HepG2 (cell line): Measurements from ENCODE around the gene ADAM8. TPM values are rescaled to one million over a fixed set of nuclear protein-coding genes. Genes with fewer than 3 reads are reported as not detected.

Source experiments
- ARID2 ChIP-seq: sonication (generic); formaldehyde crosslinking; IDR thresholded peaks from 2 replicates; pipeline ENCODE4 v1.8.1; 2022; ENCODE audit warnings: mild to moderate bottlenecking, missing genetic modification reagents, borderline replicate concordance
- ARNT2 ChIP-seq: sonication (generic); formaldehyde crosslinking; IDR thresholded peaks from 2 replicates; pipeline ENCODE4 v1.8.0; 2022; ENCODE audit warnings: mild to moderate bottlenecking, low read depth, missing genetic modification reagents, moderate library complexity
- BCL3 ChIP-seq: sonication (generic); formaldehyde crosslinking; IDR thresholded peaks from 2 replicates; pipeline ENCODE4 v1.5.1; 2020; ENCODE audit warnings: mild to moderate bottlenecking, missing genetic modification reagents, moderate library complexity
- CBX1 ChIP-seq: IDR thresholded peaks from one replicate; pipeline ENCODE4 v1.6.1; 2016; ENCODE audit warnings: antibody characterized with exemption, low read depth
- CEBPG ChIP-seq: IDR thresholded peaks from 2 replicates; pipeline ENCODE4 v1.6.1; 2016
- CHD4 ChIP-seq: fragments of 200-600 bp; sonication (generic); IDR thresholded peaks from 2 replicates; pipeline ENCODE4 v1.7.0; 2017; ENCODE audit warnings: mild to moderate bottlenecking, low read length, borderline replicate concordance
- DNMT1 ChIP-seq: sonication (generic); formaldehyde crosslinking; IDR thresholded peaks from 2 replicates; pipeline ENCODE4 v1.5.1; 2020; ENCODE audit warnings: mild to moderate bottlenecking, missing genetic modification reagents
- MAZ ChIP-seq, 2 experiments: sonication (generic) in 1 of 2; formaldehyde crosslinking in 1 of 2; IDR thresholded peaks; 2 replicates each; pipeline versions ENCODE4 v1.5.0 to v1.6.1; 2012 to 2020; ENCODE audit warnings: low read depth in 2 of 2, mild to moderate bottlenecking in 2 of 2, borderline replicate concordance in 1 of 2, improper control_type of control experiment in 1 of 2, low read length in 1 of 2, missing genetic modification reagents in 1 of 2, moderate library complexity in 1 of 2
- NRL ChIP-seq: sonication (generic); formaldehyde crosslinking; IDR thresholded peaks from 2 replicates; pipeline ENCODE4 v1.5.0; 2020; ENCODE audit warnings: missing genetic modification reagents, mild to moderate bottlenecking, moderate library complexity, borderline replicate concordance
- SMAD3 ChIP-seq: sonication (generic); formaldehyde crosslinking; IDR thresholded peaks from 2 replicates; pipeline ENCODE4 v1.4.0; 2020; ENCODE audit warnings: missing genetic modification reagents
- SP2 ChIP-seq: sonication (generic); formaldehyde crosslinking; IDR thresholded peaks from 2 replicates; pipeline ENCODE4 v1.5.1; 2020; ENCODE audit warnings: mild to moderate bottlenecking, missing genetic modification reagents
- TGIF2 ChIP-seq: IDR thresholded peaks from 2 replicates; pipeline ENCODE4 v1.6.1; 2016; ENCODE audit warnings: control low read depth, missing compliant biosample characterization
- ZNF256 ChIP-seq: sonication (generic); formaldehyde crosslinking; conservative IDR thresholded peaks from 2 replicates; pipeline ENCODE4 v1.4.0; 2020; ENCODE audit warnings: missing genetic modification reagents
- ZNF451 ChIP-seq: sonication (generic); formaldehyde crosslinking; IDR thresholded peaks from 2 replicates; pipeline ENCODE4 v1.5.0; 2020; ENCODE audit warnings: mild to moderate bottlenecking, missing genetic modification reagents
- ZNF572 ChIP-seq: sonication (generic); formaldehyde crosslinking; IDR thresholded peaks from 2 replicates; pipeline ENCODE4 v1.5.1; 2020; ENCODE audit warnings: mild to moderate bottlenecking, missing genetic modification reagents
- ZNF670 ChIP-seq: sonication (generic); formaldehyde crosslinking; IDR thresholded peaks from 2 replicates; pipeline ENCODE4 v1.8.0; 2022; ENCODE audit warnings: mild to moderate bottlenecking, missing genetic modification reagents, borderline replicate concordance
- ZNF768 ChIP-seq: sonication (generic); formaldehyde crosslinking; IDR thresholded peaks from 2 replicates; pipeline ENCODE4 v1.4.0; 2020; ENCODE audit warnings: missing genetic modification reagents
- ZNF788 ChIP-seq: sonication (generic); formaldehyde crosslinking; IDR thresholded peaks from 2 replicates; pipeline ENCODE4 v1.5.0; 2020; ENCODE audit warnings: mild to moderate bottlenecking, missing genetic modification reagents, borderline replicate concordance
- ZNF839 ChIP-seq: sonication (generic); formaldehyde crosslinking; IDR thresholded peaks from 2 replicates; pipeline ENCODE4 v1.4.0; 2020; ENCODE audit warnings: missing genetic modification reagents, mild to moderate bottlenecking, borderline replicate concordance
- polyA plus RNA-seq, 8 experiments: library from polyadenylated mRNA; depleted of rRNA in 3 of 8; stranded (reverse) in 7 of 8; unstranded in 1 of 8; fragments of >200 nt; fragmentation: Illumina TruSeq in 4 of 8; extraction: Trizol in 4 of 8; gene quantifications; 2 replicates each; pipeline versions ENCODE4 v1.2.1 to v1.2.3, GENCODE V29; 2011 to 2016; ENCODE audit warnings: low read depth in 4 of 8, missing spikeins in 1 of 8, mixed read lengths in 1 of 8; ENCODE audit not compliant: insufficient read depth in 1 of 8
- total RNA-seq, 5 experiments: library from RNA; depleted of rRNA; stranded (reverse); fragments of >200 nt; fragmentation: Illumina TruSeq; extraction: Trizol; gene quantifications; 2 replicates each; pipeline ENCODE4 v1.2.3, GENCODE V29; 2016; ENCODE audit warnings: low read depth in 1 of 5
- TF ChIP-seq, protein P1 (sequence below): sonication (generic); formaldehyde crosslinking; conservative IDR thresholded peaks from 2 replicates; pipeline ENCODE4 v1.5.0; 2020; ENCODE audit warnings: missing genetic modification reagents
- TF ChIP-seq, protein P2 (sequence below): sonication (generic); formaldehyde crosslinking; IDR thresholded peaks from 2 replicates; pipeline ENCODE4 v1.8.0; 2022; ENCODE audit warnings: missing genetic modification reagents, mild to moderate bottlenecking, borderline replicate concordance
- TF ChIP-seq, protein P3 (sequence below): sonication (generic); IDR thresholded peaks from 2 replicates; pipeline ENCODE4 v1.6.1; 2016; ENCODE audit warnings: low read depth, borderline replicate concordance
- TF ChIP-seq, protein P4 (sequence below): sonication (generic); formaldehyde crosslinking; IDR thresholded peaks from 2 replicates; pipeline ENCODE4 v1.5.0; 2020; ENCODE audit warnings: mild to moderate bottlenecking, missing genetic modification reagents

The ADAM8 gene
- total and polyA plus RNA-seq, 2 of the 13 experiments (the other 11 are each of a cell fraction or from before 2014, with no cell fraction given), result 0.24 to 0.93 TPM

GRCh38 chr10:133308421-133309099, 31.9 kb upstream of the ADAM8 start, which contains the start of the genes TUBGCP2 and ZNF511 (continued):
- TF ChIP-seq ARNT2, result peak; percentile 51; the same call in 1 of the 2 replicates
- TF ChIP-seq, protein P1, sequence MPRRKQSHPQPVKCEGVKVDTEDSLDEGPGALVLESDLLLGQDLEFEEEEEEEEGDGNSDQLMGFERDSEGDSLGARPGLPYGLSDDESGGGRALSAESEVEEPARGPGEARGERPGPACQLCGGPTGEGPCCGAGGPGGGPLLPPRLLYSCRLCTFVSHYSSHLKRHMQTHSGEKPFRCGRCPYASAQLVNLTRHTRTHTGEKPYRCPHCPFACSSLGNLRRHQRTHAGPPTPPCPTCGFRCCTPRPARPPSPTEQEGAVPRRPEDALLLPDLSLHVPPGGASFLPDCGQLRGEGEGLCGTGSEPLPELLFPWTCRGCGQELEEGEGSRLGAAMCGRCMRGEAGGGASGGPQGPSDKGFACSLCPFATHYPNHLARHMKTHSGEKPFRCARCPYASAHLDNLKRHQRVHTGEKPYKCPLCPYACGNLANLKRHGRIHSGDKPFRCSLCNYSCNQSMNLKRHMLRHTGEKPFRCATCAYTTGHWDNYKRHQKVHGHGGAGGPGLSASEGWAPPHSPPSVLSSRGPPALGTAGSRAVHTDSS, result no peak
- TF ChIP-seq, protein P2, sequence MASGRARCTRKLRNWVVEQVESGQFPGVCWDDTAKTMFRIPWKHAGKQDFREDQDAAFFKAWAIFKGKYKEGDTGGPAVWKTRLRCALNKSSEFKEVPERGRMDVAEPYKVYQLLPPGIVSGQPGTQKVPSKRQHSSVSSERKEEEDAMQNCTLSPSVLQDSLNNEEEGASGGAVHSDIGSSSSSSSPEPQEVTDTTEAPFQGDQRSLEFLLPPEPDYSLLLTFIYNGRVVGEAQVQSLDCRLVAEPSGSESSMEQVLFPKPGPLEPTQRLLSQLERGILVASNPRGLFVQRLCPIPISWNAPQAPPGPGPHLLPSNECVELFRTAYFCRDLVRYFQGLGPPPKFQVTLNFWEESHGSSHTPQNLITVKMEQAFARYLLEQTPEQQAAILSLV, result peak; percentile 78; the same call in 1 of the 2 replicates
- TF ChIP-seq SP2 (CRISPR knock-in tag), result 0 out of 2 replicates have a peak, but pooled peaks have one; percentile 39
- no peak for TF ChIP-seq TGIF2 (CRISPR knock-in tag)
- no peak for TF ChIP-seq CEBPG (CRISPR knock-in tag)
- TF ChIP-seq MAZ (IDR thresholded peaks at IDR 0.05; ENCODE audit: borderline replicate concordance, low read depth, low read length), result peak; percentile 56
- TF ChIP-seq MAZ (CRISPR knock-in tag; IDR thresholded peaks at IDR 0.05; ENCODE audit: low read depth), result peak; percentile 80
- TF ChIP-seq, protein P3, sequence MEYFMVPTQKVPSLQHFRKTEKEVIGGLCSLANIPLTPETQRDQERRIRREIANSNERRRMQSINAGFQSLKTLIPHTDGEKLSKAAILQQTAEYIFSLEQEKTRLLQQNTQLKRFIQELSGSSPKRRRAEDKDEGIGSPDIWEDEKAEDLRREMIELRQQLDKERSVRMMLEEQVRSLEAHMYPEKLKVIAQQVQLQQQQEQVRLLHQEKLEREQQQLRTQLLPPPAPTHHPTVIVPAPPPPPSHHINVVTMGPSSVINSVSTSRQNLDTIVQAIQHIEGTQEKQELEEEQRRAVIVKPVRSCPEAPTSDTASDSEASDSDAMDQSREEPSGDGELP, result no peak
- no peak for TF ChIP-seq ZNF256
- no peak for TF ChIP-seq CHD4
- no peak for TF ChIP-seq ZNF451
- 0 out of 2 replicates have a peak, but pooled peaks have one; percentile 47 for TF ChIP-seq ZNF788
- TF ChIP-seq BCL3, result peak; percentile 70
- TF ChIP-seq DNMT1 (CRISPR knock-in tag), result peak; percentile 22; the same call in 1 of the 2 replicates
- TF ChIP-seq ZNF839, result no peak
- no peak for TF ChIP-seq ARID2
- TF ChIP-seq ZNF670, result no peak
- TF ChIP-seq ZNF768 (CRISPR knock-in tag), result no peak
- TF ChIP-seq ZNF572 (CRISPR knock-in tag), result no peak
- no peak for TF ChIP-seq NRL (CRISPR knock-in tag)
- TF ChIP-seq CBX1, result no peak
- TF ChIP-seq SMAD3, result no peak
- TF ChIP-seq, protein P4, sequence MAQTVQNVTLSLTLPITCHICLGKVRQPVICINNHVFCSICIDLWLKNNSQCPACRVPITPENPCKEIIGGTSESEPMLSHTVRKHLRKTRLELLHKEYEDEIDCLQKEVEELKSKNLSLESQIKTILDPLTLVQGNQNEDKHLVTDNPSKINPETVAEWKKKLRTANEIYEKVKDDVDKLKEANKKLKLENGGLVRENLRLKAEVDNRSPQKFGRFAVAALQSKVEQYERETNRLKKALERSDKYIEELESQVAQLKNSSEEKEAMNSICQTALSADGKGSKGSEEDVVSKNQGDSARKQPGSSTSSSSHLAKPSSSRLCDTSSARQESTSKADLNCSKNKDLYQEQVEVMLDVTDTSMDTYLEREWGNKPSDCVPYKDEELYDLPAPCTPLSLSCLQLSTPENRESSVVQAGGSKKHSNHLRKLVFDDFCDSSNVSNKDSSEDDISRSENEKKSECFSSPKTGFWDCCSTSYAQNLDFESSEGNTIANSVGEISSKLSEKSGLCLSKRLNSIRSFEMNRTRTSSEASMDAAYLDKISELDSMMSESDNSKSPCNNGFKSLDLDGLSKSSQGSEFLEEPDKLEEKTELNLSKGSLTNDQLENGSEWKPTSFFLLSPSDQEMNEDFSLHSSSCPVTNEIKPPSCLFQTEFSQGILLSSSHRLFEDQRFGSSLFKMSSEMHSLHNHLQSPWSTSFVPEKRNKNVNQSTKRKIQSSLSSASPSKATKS (CRISPR knock-in tag), result no peak
